A549 treated with Hydrocortisone at 1 μM for 4 hours (cell line): ENCODE results near the gene COG7. TPM values are rescaled to one million over a fixed set of nuclear protein-coding genes. Genes with fewer than 3 reads are reported as not detected.

ENCODE experiments used
- total RNA-seq: library from RNA; stranded (reverse); fragments of 200-300 nt; extraction: Qiagen RNA extraction; gene quantifications from 5 replicates; pipeline ENCODE4 v1.2.3, GENCODE V29; 2022

The COG7 gene
- 16.4 to 17.6 TPM (median 17.2 TPM) in 5 replicates for total RNA-seq

GRCh38 chr16:23452572-23453337 is at the start of gene COG7:
Gene COG7 (minus strand): TSS chr16:23453189. CDS start chr16:23452994, 195 bp downstream.

Other genes starting within 250 kb of the COG7 start
- 0.40 to 0.69 TPM (median 0.65 TPM) in 5 replicates for gene SCNN1B, start 150.9 kb downstream of the COG7 start, total RNA-seq
- 24.0 to 32.4 TPM (median 27.0 TPM) in 5 replicates for gene GGA2, start 57.3 kb upstream of the COG7 start, total RNA-seq
- gene EARS2, start 104.2 kb upstream of the COG7 start, total RNA-seq, result 24.7 to 31.9 TPM (median 31.0 TPM) in 5 replicates
- 41.5 to 50.1 TPM (median 48.3 TPM) in 5 replicates for gene UBFD1, start 104.5 kb upstream of the COG7 start, total RNA-seq
- gene NDUFAB1, start 143.1 kb upstream of the COG7 start, total RNA-seq, result 149 to 205 TPM (median 188 TPM) in 5 replicates
- 9.0 to 12.1 TPM (median 10.7 TPM) in 5 replicates for gene PALB2, start 188.1 kb upstream of the COG7 start, total RNA-seq
- gene DCTN5, start 188.3 kb upstream of the COG7 start, total RNA-seq, result 69.9 to 75.9 TPM (median 72.8 TPM) in 5 replicates
- gene PLK1, start 225.7 kb upstream of the COG7 start, total RNA-seq, result 150 to 164 TPM (median 157 TPM) in 5 replicates